ENCODE data around the gene UNC13A.
A peak's percentile ranks its signal among the peaks of the same experiment; 100 is the strongest.

Gene UNC13A

GRCh38 chr19:17687857-17688784 is at the start of gene UNC13A:
Gene UNC13A (minus strand): TSS chr19:17688354. CDS start chr19:17688199, 155 bp downstream.
- peak; percentile 56 for DNase-seq

GRCh38 chr19:17737690-17738153 is 49.6 kb upstream of the UNC13A start:
- DNase-seq = no peak

- no peak for DNase-seq
These were observed 47.3 kb upstream of the UNC13A start for GRCh38 chr19:17735410-17735809.

GRCh38 chr19:17734146-17734545 is 46.0 kb upstream of the UNC13A start:
- no peak for DNase-seq

- no peak for DNase-seq
These were observed 45.0 kb upstream of the UNC13A start for GRCh38 chr19:17733127-17733526.

GRCh38 chr19:17727843-17728242 is 39.7 kb upstream of the UNC13A start:
- DNase-seq = no peak

GRCh38 chr19:17726964-17727773 is 39.0 kb upstream of the UNC13A start:
- no peak for DNase-seq

- DNase-seq = no peak
These were observed 38.1 kb upstream of the UNC13A start for GRCh38 chr19:17726136-17726741.

- DNase-seq = no peak
These were observed 37.4 kb upstream of the UNC13A start for GRCh38 chr19:17725422-17726078.

- DNase-seq = no peak
These were observed 36.5 kb upstream of the UNC13A start for GRCh38 chr19:17724655-17725054.

GRCh38 chr19:17722655-17723240 is 34.6 kb upstream of the UNC13A start:
- no peak for DNase-seq

GRCh38 chr19:17721821-17722220 is 33.7 kb upstream of the UNC13A start:
- no peak for DNase-seq

GRCh38 chr19:17721111-17721628 is 33.0 kb upstream of the UNC13A start:
- no peak for DNase-seq

GRCh38 chr19:17720440-17720839 is 32.3 kb upstream of the UNC13A start:
- no peak for DNase-seq

- peak; percentile 37 for DNase-seq
These were observed 31.7 kb upstream of the UNC13A start for GRCh38 chr19:17719730-17720400.

GRCh38 chr19:17718947-17719711 is 31.0 kb upstream of the UNC13A start, which contains the start of gene MAP1S:
Gene MAP1S (plus strand): TSS chr19:17719480. CDS start chr19:17719503, 23 bp downstream.
- DNase-seq = peak; percentile 77

GRCh38 chr19:17718550-17718946 is 30.4 kb upstream of the UNC13A start:
- no peak for DNase-seq

GRCh38 chr19:17716309-17716929 is 28.3 kb upstream of the UNC13A start:
- DNase-seq = no peak

- DNase-seq = no peak
These were observed 23.7 kb upstream of the UNC13A start for GRCh38 chr19:17711851-17712250.

- no peak for DNase-seq
These were observed 18.6 kb upstream of the UNC13A start for GRCh38 chr19:17706750-17707181.
